ENCODE measurements around the gene PLA2G12B. TPM values are rescaled to one million over a fixed set of nuclear protein-coding genes. Genes with fewer than 3 reads are reported as not detected.
A peak's percentile ranks its signal among the peaks of the same experiment; 100 is the strongest.

The PLA2G12B gene
- polyA plus RNA-seq, 3 donors: not detected

GRCh38 chr10:72888151-72888638 lies 66.4 kb downstream of the PLA2G12B start:
- intact Hi-C loops (cut with micrococcal nuclease): no loop called here
- H3K4me3 ChIP-seq (replicated peaks in 1 of 3; ENCODE audit: low read depth in 2 of 3, low read length in 3 of 3): no peak overlapping the region
- peaks cover 0 to 3% (median 0%) of the 10 kb centered on the region in 7 donors for H3K9me3 Mint-ChIP-seq
- H3K4me3 Mint-ChIP-seq: no peak overlapping the region
- H3K9me3 ChIP-seq (replicated peaks in 1 of 2; ENCODE audit: control insufficient read depth in 1 of 2, insufficient read depth in 1 of 2, low read length in 2 of 2): no peaks in the 10 kb centered on the region
- H3K4me1 Mint-ChIP-seq: peaks cover 9% of the 10 kb centered on the region
- H2AFZ ChIP-seq (ENCODE audit: insufficient read depth, low read depth, low read length, poor library complexity, severe bottlenecking): no peak overlapping the region
- H3K27ac Mint-ChIP-seq: no peak overlapping the region
- H4K20me1 ChIP-seq (ENCODE audit: insufficient read depth, low read length): no peaks in the 10 kb centered on the region
- WGBS (ENCODE audit: insufficient coverage): 100% methylated on average over 4 of the region's 7 CpGs
- peaks cover 6 to 11% of the 10 kb centered on the region in 2 donors for H3K4me1 ChIP-seq (ENCODE audit: control insufficient read depth in 1 of 2, insufficient read depth in 2 of 2, low read length in 2 of 2)
- no peak for DNase-seq
- no peaks in the 10 kb centered on the region for H3K27me3 ChIP-seq (ENCODE audit: control insufficient read depth in 2 of 2, insufficient read depth in 2 of 2, low read length in 2 of 2)
- no peak overlapping the region for H3K27ac ChIP-seq (ENCODE audit: low read depth in 1 of 2, low read length in 2 of 2)
- H3K36me3 ChIP-seq (replicated peaks in 1 of 2; ENCODE audit: control insufficient read depth in 1 of 2, insufficient read depth in 2 of 2, low read length in 2 of 2): peaks cover 15 to 44% of the 10 kb centered on the region in 2 donors
- no peak overlapping the region for H3K9ac ChIP-seq (ENCODE audit: insufficient read depth, low read length, poor library complexity, severe bottlenecking)
- no peaks in the 10 kb centered on the region for H3K79me2 ChIP-seq (ENCODE audit: insufficient read depth, low read length)
- no peak for TF ChIP-seq CTCF (IDR thresholded peaks at IDR 0.05)
- peaks cover 35 to 42% of the 10 kb centered on the region in 2 donors for H3K36me3 Mint-ChIP-seq
- no peak overlapping the region for H3K4me2 ChIP-seq (replicated peaks; ENCODE audit: extremely low read depth, low read length, poor library complexity, severe bottlenecking)
- H3K27me3 Mint-ChIP-seq (ENCODE audit: low read depth in 3 of 3): peaks cover 0 to 2% (median 1%) of the 10 kb centered on the region in 3 donors

DNA sequence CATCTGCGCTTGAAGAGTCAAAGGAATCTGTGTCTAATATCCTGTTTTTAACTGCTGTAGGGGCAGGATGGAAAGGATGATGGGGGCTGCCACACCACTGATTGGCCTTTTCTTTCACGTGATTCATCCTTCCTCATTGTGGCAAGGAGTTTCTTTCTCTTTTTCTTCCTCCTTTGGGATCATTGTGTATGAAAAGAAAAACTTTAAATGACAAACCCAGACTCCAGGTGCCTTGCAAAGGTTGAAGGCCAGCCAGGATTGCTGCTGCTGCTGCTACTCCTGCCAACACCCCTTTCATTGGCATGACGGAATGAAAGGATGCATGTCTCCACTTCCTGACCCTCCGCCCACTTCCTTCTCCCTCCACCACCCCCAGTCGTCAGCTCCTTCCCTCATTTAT lies 67.6 kb downstream of the PLA2G12B start:
- peak overlapping the region; percentile 77 to 88 for H3K4me3 Mint-ChIP-seq
- H3K9ac ChIP-seq (ENCODE audit: insufficient read depth, low read length, poor library complexity, severe bottlenecking): peak overlapping the region; percentile 45

More for the DNA sequence above, 67.6 kb downstream of the PLA2G12B start:
- Mint-ChIP-seq H3K27me3 (ENCODE audit: low read depth in 3 of 3) (peaks cover 0 to 2% (median 0%) of the 10 kb centered on the region in 3 donors), H3K36me3 (peaks cover 40 to 53% of the 10 kb centered on the region in 2 donors), H3K27ac (peak overlapping the region; percentile 3 to 79 (median 48)), H3K4me1 (peaks cover 9% of the 10 kb centered on the region), H3K9me3 (peaks cover 0 to 3% (median 1%) of the 10 kb centered on the region in 7 donors)
- intact Hi-C loops (cut with micrococcal nuclease): no loop called here
- no peaks in the 10 kb centered on the region for H3K27me3 ChIP-seq (ENCODE audit: control insufficient read depth in 2 of 2, insufficient read depth in 2 of 2, low read length in 2 of 2)
- H3K27ac ChIP-seq (ENCODE audit: low read depth in 1 of 2, low read length in 2 of 2): peak overlapping the region in 1 of 2 donors; percentile 67
- H4K20me1 ChIP-seq (ENCODE audit: insufficient read depth, low read length): no peaks in the 10 kb centered on the region
- peak overlapping the region; percentile 65 for H2AFZ ChIP-seq (ENCODE audit: insufficient read depth, low read depth, low read length, poor library complexity, severe bottlenecking)
- peak overlapping the region; percentile 71 for H3K4me2 ChIP-seq (replicated peaks; ENCODE audit: extremely low read depth, low read length, poor library complexity, severe bottlenecking)
- peaks cover 6 to 11% of the 10 kb centered on the region in 2 donors for H3K4me1 ChIP-seq (ENCODE audit: control insufficient read depth in 1 of 2, insufficient read depth in 2 of 2, low read length in 2 of 2)
- DNase-seq: peak in 1 of 3 donors; percentile 7
- H3K9me3 ChIP-seq (replicated peaks in 1 of 2; ENCODE audit: control insufficient read depth in 1 of 2, insufficient read depth in 1 of 2, low read length in 2 of 2): no peaks in the 10 kb centered on the region
- TF ChIP-seq CTCF (IDR thresholded peaks at IDR 0.05): no peak
- WGBS (ENCODE audit: insufficient coverage): no CpG with 5 or more reads among the region's 5 CpGs
- no peaks in the 10 kb centered on the region for H3K79me2 ChIP-seq (ENCODE audit: insufficient read depth, low read length)
- peak overlapping the region; percentile 27 to 74 (median 41) for H3K4me3 ChIP-seq (replicated peaks in 1 of 3; ENCODE audit: low read depth in 2 of 3, low read length in 3 of 3)
- peaks cover 15 to 47% of the 10 kb centered on the region in 2 donors for H3K36me3 ChIP-seq (replicated peaks in 1 of 2; ENCODE audit: control insufficient read depth in 1 of 2, insufficient read depth in 2 of 2, low read length in 2 of 2)

All from CD14-positive monocyte (primary cell).